Fibroblast of gingiva (primary cell): ENCODE measurements around the gene BAHCC1.
A peak's percentile ranks its signal among the peaks of the same experiment; 100 is the strongest.
"Not testable (repeated sequence)": the region's sequence is repeated elsewhere in the genome, so short reads cannot be mapped to it uniquely, and the experiment has no call there.

Experiments used
- DNase-seq: peaks from one replicate; pipeline ENCODE4 v3.0.0-alpha.2; 2011; ENCODE audit warnings: low read depth

BAHCC1 gene

DNA sequence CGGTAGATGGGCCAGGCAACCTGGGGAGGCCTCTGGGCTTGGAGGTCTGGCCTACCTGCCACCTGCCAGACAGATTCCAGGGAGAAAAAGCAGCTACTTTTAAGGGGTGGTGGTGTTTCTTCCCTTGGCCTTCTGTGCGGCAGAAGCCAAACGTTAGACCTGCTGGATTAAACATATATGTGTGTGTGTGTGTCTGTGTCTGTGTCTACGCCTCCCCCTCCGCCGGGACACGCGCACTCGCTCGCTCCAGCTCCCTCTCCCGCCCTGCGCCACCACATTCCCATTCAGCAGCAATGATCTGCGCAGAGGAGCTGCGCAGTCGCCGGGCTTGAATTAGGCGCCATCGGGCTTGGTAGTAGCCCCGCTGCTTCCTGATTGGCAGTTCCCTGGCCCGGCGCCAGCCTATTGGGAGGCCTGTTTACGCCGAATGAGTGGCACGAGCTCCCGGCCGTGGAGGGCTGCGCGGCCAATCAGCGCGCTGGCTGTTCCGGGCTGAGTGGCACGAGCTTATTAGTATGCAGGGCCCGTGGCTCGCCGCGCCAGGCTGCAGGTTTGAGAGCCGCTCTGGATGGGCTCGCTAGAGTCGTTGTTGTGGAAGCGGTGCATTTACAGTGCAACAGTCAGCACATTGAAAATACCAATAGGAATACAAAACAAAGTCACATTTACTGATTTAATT is at the start of gene BAHCC1:
Gene BAHCC1, plus strand, starts transcription at position 537 of the 679 bp plus-strand sequence. CDS start 4,283 bp downstream, outside the sequence.
- DNase-seq = peak; percentile 100

DNA sequence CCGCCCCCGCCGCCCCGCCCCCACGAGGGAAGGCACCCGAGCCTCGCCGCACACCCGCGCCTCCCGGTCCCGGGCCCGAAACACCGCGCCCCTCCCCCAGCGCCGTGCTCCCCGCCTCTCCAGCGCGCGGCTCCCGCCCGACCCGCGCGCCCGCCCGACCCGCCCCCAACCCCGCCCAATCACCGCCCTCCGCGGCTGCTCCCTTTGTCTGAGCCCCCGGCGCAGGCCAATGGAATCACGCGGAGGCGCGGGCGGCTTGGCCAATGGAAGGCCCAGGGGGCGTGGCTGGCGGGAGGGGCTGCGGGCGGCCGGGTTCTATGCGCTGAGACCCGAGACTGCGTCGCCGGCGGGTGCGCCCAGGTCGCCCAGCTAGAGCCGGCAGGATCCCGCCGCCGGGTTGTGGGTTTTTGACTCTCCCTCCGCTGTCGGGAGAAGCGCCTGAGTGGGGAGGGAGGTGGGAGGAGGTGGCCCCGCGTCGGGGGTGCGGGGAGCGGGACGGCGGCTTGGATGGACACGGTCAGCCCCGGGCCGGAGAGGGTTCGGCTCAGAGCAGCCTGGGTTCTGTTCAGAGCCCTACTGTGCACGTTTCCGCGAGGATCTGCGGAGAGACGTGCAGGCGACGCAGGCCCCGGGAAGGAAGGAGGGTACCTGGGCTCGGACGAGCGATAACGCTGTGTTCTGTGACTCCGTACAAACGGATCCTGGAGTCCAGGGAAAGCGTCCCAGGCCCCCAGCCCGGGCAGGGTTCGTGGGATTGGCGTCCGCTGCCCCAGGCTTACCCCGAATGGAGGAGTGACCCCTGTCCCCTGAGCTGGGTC is 49.0 kb upstream of the BAHCC1 start:
- peak; percentile 96 for DNase-seq

- no peak for DNase-seq
These were observed 48.3 kb upstream of the BAHCC1 start for GRCh38 chr17:81346908-81347349.

DNA sequence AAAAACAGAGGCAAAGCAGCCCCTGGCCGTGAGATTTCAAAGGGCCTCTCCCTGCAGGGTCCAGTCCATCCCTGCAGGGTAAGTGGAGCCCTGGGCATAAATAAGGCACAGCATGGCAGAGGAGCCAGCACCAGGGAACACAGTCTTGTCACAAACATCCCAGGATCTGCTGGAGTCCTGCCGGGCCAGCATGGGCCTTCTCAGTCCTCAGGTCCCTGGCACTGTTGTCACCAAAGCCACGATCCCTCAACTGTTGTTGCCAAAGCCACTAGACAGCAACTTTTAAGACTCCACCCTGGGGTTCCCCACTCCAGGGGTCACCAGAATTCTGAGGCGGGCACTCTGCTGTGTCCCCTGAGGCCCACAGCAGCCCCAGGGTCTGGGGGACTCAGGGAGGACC is 47.8 kb upstream of the BAHCC1 start:
- no peak for DNase-seq

- DNase-seq = no peak
These were observed 46.9 kb upstream of the BAHCC1 start for GRCh38 chr17:81348097-81349055.

DNA sequence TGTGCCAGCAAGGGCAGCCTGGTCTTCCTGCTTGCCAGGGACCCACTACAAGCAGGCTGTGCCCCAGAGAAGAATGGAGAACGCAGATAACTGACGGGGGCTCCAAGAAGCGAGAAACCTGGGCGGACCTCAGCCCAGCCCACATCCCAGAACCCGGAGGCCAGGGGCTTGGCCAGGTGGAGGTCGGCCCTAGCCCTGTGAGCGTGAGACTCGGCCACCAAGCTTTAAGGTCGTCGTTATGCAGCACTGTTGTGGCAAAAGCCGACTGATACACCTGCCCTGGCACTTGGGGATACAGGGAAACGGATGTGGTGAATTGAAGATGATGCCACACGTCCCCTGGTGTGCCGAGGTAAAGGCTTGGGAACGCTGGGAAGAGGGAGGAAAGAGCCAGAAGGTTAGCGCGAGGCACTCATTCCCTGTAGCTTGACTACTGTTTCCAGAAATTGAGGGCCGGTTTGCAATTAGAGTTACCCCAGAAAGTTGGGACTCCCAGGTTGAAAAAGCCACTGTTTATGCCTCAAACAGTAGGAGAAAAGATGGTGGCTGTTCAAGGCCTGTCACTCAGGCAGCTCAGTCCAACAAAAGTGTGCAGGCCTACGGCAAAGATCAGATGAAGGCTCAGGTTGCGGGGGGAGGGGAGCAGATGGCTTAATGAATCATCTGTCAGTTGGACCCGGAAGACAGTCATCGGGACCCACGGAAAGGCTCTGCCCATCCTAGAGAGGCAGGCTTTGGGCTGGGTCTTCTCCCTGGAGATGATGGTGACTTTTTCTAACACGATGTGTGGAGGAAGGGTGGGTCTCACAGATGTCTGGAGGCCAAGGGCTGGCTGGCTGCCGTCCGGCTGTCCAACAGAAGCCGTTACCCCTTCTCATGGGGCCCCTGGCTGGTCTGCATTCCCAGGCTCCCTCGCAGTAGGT is 45.6 kb upstream of the BAHCC1 start:
- DNase-seq = no peak

- DNase-seq = no peak
These were observed 44.9 kb upstream of the BAHCC1 start for GRCh38 chr17:81350320-81350890.

- not testable (repeated sequence) for DNase-seq
These were observed 43.8 kb upstream of the BAHCC1 start for GRCh38 chr17:81351329-81352052.

DNA sequence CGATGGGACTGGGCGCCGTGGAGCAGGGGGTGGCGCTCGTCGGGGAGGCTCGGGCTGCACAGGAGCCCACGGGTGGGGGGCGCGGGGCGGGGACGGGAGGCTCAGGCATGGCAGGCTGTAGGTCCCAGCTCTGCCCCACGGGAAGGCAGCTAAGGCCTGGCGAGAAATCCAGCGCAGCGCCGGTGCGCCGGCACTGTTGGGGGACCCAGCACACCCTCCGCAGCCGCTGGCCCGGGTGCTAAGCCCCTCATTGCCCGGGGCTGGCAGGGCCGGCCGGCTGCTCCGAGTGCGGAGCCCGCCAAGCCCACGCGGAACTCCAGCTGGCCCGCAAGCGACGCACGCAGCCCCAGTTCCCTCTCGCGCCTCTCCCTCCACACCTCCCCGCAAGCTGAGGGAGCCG is 43.2 kb upstream of the BAHCC1 start:
- DNase-seq = not testable (repeated sequence)

DNA sequence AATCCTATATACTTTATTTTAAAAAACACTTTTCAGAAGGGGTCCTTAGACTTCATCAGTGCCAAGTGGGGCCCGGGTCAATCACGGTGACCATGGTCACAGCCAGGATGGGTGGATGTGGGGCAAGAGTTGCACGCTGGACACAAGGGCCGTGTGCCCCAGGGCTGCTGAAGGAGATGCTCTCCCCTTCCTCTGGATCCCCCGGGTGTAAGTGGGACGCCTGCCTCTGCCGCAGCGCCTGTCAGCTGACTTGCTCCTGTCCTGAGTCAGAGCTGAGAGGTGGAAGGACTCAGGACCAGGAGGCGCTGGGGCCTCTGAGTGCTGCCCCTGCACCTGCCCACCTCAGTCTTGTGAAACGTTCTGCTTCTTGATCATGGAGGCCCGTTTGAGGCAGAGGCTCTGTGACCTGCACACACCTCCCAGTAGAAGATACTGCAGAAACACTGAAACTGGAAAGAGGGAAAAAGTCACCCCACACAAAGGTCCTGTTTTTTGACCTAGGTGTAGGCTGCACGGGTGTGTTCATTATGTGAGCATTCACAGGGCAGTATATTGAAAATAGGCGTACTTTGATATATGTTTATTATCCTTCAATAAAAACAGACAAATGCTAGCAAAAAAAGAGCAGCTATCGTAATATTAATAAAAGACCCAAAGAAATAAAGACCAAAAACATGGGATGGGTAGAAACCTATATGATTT is 40.9 kb upstream of the BAHCC1 start:
- DNase-seq = no peak

DNA sequence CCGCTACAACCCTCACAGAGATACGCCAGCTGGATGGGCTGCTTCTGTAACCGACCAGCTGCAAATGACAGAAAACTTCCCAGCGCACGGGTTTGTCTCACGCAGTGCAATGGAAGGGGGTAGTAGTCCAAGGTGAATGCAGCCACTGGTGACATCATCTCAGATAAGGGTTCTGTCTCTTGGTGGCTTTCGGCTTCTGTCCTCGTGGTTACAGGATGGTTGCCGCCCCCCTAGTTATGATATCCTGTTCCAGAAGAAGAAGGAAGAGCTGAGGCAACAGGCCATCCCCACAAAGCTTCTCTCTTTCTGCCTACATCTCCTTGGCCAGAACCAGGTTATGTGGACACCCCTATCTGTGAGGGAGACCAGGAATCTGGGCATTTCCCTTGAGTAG is 40.3 kb upstream of the BAHCC1 start:
- no peak for DNase-seq

DNA sequence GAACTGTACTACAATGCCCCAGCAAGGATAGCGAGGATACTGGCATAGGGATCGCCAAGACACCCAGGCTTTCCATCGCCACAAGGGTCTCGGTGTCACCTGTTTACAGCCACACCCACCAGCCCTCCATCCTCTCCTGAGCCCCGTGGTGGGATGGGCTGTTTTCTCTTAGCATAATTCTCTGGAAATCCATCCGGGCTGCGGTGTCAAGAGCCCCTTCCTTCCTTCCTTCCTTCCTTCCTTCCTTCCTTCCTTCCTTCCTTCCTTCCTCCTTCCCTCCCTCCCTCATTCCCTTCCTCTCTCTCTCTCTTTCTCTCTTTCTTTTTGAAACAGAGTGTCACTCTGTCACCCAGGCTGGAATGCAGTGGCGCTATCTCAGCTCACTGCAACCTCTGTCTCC is 36.0 kb upstream of the BAHCC1 start:
- no peak for DNase-seq

GRCh38 chr17:81362001-81362400 is 33.3 kb upstream of the BAHCC1 start:
- not testable (repeated sequence) for DNase-seq

GRCh38 chr17:81364278-81365147 is 30.7 kb upstream of the BAHCC1 start:
- no peak for DNase-seq

DNA sequence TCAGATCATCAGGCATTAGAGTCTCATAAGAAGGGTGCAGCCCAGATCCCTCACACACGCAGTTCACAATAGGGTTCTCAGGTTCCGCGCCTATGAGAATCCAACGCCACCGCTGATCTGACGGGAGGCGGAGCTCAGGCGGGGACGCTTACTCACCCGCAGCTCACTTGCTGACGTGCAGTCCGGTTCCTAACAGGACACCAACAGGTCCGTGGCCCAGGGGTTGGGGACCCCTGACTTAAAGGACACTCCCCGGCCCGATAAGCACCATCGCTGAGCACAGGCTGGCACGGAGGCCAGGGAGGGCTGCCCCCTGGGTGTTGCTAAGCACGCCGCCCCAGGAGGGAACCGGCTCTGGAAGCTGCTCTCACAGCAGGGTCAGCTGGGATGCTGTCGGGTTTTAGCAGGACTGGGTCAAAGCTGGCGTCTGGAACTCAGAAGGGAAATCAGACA is 30.1 kb upstream of the BAHCC1 start:
- peak; percentile 44 for DNase-seq

DNA sequence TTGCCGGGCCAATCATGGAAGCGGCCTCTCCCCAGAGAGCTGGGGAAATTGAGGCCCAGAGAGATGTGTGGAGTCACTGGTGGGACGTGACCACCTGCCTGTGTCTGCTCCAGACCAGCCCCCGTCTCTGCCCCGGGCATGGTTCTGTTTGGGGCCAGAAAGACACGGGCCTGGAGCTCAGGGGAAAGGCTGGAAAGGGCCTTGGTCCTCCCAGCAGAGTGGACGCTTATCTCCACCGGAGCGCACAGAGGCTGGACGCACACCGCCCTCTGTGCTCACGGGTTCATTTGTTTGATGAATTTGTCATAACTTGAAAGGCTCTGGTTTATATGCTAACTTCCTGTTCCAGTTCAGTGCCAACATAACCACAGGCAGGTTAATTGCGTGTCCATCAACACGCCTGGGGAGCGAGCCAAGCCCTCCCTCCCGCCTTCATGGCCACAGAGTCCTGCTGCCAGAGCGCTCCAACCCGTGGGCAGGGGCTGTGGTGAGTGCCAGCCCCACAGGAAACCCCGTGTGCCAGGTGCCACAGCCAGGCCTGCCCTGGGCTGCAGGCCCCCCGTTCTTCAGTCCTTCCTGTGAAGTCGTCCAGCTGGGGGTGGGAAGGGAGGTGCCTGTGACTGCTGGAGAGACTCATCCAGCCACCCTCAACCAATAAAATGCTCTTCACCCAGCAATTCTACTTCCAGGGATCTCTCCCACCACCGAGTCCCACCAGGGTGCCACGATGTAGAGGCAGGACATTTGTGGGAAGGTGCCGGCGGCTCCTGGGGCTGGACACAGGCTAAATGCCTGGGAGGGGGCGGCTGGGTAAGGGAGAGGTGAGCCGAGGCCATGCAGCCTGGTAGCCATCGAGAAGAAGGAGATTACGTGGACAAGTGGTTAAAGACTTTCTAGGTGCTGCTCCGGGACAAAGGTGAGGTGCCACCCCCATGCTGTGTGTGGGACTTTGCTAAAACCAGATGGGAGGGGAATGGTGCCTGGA is 29.4 kb upstream of the BAHCC1 start:
- no peak for DNase-seq

DNA sequence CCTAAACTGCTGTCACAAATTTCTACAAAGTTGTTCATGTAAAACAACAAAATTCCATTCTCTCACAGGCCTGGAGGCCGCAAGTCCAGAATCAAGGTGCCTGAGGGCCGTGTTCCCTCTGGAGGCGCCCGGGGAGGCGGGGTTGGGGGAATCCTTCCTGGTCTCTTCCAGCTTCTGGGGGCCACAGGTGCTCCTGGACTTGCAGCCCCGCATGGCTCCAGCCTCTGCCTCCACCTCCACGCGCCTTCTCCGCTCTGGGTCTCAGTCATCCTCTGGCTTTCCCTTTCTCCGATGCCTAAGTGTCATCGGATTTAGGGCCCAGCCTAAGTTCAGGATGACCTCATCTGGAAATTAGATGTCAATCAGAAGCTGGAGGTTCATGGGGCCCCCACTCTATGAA is 28.6 kb upstream of the BAHCC1 start:
- DNase-seq = no peak
